Fibroblast of lung (primary cell): ENCODE measurements around the gene AMIGO3. TPM values are rescaled to one million over a fixed set of nuclear protein-coding genes. Genes with fewer than 3 reads are reported as not detected.

ENCODE experiments used
- DNase-seq, 2 donors: peaks; one replicate each; pipeline versions ENCODE4 v3.0.0 to v3.0.0-alpha.2; 2010; ENCODE audit warnings: low read depth in 2 of 2
- H2AFZ ChIP-seq: 2 replicates; pipeline ENCODE4 v1.5.1; 2012; ENCODE audit warnings: low read length, control low read depth, inconsistent platforms
- H3K27ac ChIP-seq: 2 replicates; pipeline ENCODE4 v1.5.1; 2011; ENCODE audit warnings: low read length, control low read depth; ENCODE audit not compliant: insufficient read depth
- H3K27me3 ChIP-seq: 2 replicates; pipeline ENCODE4 v1.5.1; 2011; ENCODE audit warnings: mild to moderate bottlenecking, low read length; ENCODE audit not compliant: control insufficient read depth, insufficient read depth
- H3K36me3 ChIP-seq: 2 replicates; pipeline ENCODE4 v1.5.1; 2011; ENCODE audit warnings: low read length; ENCODE audit not compliant: control insufficient read depth, insufficient read depth
- H3K4me1 ChIP-seq: 2 replicates; pipeline ENCODE4 v1.5.1; 2011; ENCODE audit warnings: low read length; ENCODE audit not compliant: control insufficient read depth, insufficient read depth; ENCODE audit errors: extremely low read depth
- H3K4me2 ChIP-seq: 2 replicates; pipeline ENCODE4 v1.5.1; 2011; ENCODE audit warnings: low read length, control low read depth; ENCODE audit not compliant: insufficient read depth; ENCODE audit errors: extremely low read depth
- H3K4me3 ChIP-seq, 4 experiments: fragments of 200-600 bp in 1 of 4; sonication (generic) in 1 of 4; replicated peaks in 1 of 4; 2 replicates each; pipeline ENCODE4 v1.5.1; 2011 to 2016; ENCODE audit warnings: low read length in 4 of 4, low read depth in 3 of 4, mild to moderate bottlenecking in 3 of 4, control low read depth in 2 of 4, inconsistent platforms in 1 of 4, mixed read lengths in 1 of 4; ENCODE audit not compliant: insufficient read depth in 1 of 4; ENCODE audit errors: control extremely low read depth in 1 of 4
- H3K79me2 ChIP-seq: 2 replicates; pipeline ENCODE4 v1.5.1; 2012; ENCODE audit warnings: mild to moderate bottlenecking, low read length, inconsistent platforms; ENCODE audit not compliant: control insufficient read depth, insufficient read depth
- H3K9ac ChIP-seq: 2 replicates; pipeline ENCODE4 v1.5.1; 2011; ENCODE audit warnings: mild to moderate bottlenecking, low read length, control low read depth; ENCODE audit not compliant: insufficient read depth
- H3K9me3 ChIP-seq: 2 replicates; pipeline ENCODE4 v1.5.1; 2012; ENCODE audit warnings: low read depth, low read length; ENCODE audit not compliant: control insufficient read depth, insufficient read depth
- H4K20me1 ChIP-seq: 2 replicates; pipeline ENCODE4 v1.5.1; 2011; ENCODE audit warnings: low read length; ENCODE audit not compliant: control insufficient read depth, insufficient read depth; ENCODE audit errors: extremely low read depth
- EZH2 ChIP-seq: IDR thresholded peaks from 2 replicates; pipeline ENCODE4 v1.5.1; 2012; ENCODE audit warnings: low read length, control low read depth, mild to moderate bottlenecking; ENCODE audit errors: missing control alignments
- polyA plus RNA-seq, 2 donors: library from polyadenylated mRNA; depleted of rRNA in 1 of 2; stranded (reverse) in 1 of 2; unstranded in 1 of 2; fragments of >200 nt; gene quantifications; 2 replicates each; pipeline ENCODE4 v1.2.1, GENCODE V29; 2011 to 2012; ENCODE audit warnings: missing spikeins in 1 of 2
- total RNA-seq: library from RNA; depleted of rRNA; stranded (reverse); fragments of >200 nt; gene quantifications from 2 replicates; pipeline ENCODE4 v1.2.1, GENCODE V29; 2014
- TF ChIP-seq, protein P1 (sequence below), 2 donors: IDR thresholded peaks in 1 of 2; conservative IDR thresholded peaks in 1 of 2; 1 replicate in 1 of 2; 2 replicates in 1 of 2; pipeline ENCODE4 v1.5.1; 2011 to 2012; ENCODE audit warnings: low read length in 2 of 2, control low read depth in 1 of 2, inconsistent platforms in 1 of 2, low read depth in 1 of 2, mild to moderate bottlenecking in 1 of 2

AMIGO3 gene
- total and polyA plus RNA-seq, 2 donors (not counting 1 experiment from before 2014, with no cell fraction given), result 0.33 TPM; not detected in 1

DNA sequence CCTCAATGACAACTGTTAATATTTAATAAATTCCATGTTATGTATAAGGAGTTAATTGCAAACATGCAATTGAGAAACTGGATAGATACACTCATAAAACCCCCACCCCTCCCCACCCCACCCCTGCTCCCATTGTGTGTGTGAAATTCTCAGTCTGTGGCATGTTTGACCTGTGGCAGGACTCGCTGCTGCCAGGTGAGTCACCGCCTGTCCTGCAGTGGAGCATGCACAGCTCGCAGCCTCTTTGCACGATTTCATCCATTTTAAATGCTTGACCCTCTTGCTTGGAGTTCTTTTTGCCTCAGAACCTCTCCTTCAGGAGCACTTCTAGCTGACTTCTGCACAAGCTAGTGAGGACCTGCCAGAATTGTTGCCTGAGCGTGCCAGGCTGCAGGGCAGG, 50.6 kb downstream of the AMIGO3 start:
- H2AFZ ChIP-seq, result no peak overlapping the region
- H3K9ac ChIP-seq, result no peak overlapping the region
- no peak overlapping the region for H3K4me3 ChIP-seq
- no peaks in the 10 kb centered on the region for H4K20me1 ChIP-seq
- no peak overlapping the region for H3K27ac ChIP-seq
- no peaks in the 10 kb centered on the region for H3K4me1 ChIP-seq
- no peak for TF ChIP-seq EZH2
- TF ChIP-seq, protein P1, sequence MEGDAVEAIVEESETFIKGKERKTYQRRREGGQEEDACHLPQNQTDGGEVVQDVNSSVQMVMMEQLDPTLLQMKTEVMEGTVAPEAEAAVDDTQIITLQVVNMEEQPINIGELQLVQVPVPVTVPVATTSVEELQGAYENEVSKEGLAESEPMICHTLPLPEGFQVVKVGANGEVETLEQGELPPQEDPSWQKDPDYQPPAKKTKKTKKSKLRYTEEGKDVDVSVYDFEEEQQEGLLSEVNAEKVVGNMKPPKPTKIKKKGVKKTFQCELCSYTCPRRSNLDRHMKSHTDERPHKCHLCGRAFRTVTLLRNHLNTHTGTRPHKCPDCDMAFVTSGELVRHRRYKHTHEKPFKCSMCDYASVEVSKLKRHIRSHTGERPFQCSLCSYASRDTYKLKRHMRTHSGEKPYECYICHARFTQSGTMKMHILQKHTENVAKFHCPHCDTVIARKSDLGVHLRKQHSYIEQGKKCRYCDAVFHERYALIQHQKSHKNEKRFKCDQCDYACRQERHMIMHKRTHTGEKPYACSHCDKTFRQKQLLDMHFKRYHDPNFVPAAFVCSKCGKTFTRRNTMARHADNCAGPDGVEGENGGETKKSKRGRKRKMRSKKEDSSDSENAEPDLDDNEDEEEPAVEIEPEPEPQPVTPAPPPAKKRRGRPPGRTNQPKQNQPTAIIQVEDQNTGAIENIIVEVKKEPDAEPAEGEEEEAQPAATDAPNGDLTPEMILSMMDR (conservative IDR thresholded peaks at IDR 0.05 in 1 of 2, IDR thresholded peaks at IDR 0.05 in 1 of 2; ENCODE audit: low read depth in 1 of 2, low read length in 2 of 2), result no peak
- peaks cover 4% of the 10 kb centered on the region for H3K27me3 ChIP-seq
- no peaks in the 10 kb centered on the region for H3K36me3 ChIP-seq
- DNase-seq, result peak in 1 of 2 donors; percentile 65
- H3K9me3 ChIP-seq, result no peaks in the 10 kb centered on the region
- H3K4me2 ChIP-seq, result no peak overlapping the region
- no peaks in the 10 kb centered on the region for H3K79me2 ChIP-seq

DNA sequence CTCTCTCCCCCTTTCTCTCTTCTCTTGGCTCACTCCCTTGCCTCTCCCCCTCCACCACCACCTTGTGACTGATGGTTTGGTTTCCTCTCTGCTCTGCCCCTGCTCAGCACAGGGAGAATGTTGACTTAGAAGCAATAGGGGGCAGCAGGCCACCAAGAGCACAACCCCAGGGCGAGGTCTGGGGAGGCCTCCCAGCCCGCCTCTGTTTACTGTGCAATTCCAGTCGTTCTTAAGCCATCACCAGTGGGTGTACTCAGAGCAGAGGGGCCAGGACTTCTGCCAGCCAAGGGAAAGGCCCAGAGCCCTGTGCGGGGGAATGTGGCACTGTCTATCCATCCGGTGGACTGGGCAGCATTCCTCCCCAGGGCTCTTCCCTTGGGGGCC, 51.1 kb downstream of the AMIGO3 start:
- Histone ChIP-seq H3K4me1 (no peaks in the 10 kb centered on the region), H3K9me3 (no peaks in the 10 kb centered on the region), H3K36me3 (no peaks in the 10 kb centered on the region), H4K20me1 (no peaks in the 10 kb centered on the region), H2AFZ (no peak overlapping the region), H3K79me2 (no peaks in the 10 kb centered on the region), H3K4me3 (no peak overlapping the region), H3K27me3 (peaks cover 6% of the 10 kb centered on the region), H3K27ac (no peak overlapping the region), H3K9ac (no peak overlapping the region), H3K4me2 (no peak overlapping the region)
- TF ChIP-seq, protein P1 (conservative IDR thresholded peaks at IDR 0.05 in 1 of 2, IDR thresholded peaks at IDR 0.05 in 1 of 2; ENCODE audit: low read depth in 1 of 2, low read length in 2 of 2), result no peak
- TF ChIP-seq EZH2, result no peak
- DNase-seq, result no peak

DNA sequence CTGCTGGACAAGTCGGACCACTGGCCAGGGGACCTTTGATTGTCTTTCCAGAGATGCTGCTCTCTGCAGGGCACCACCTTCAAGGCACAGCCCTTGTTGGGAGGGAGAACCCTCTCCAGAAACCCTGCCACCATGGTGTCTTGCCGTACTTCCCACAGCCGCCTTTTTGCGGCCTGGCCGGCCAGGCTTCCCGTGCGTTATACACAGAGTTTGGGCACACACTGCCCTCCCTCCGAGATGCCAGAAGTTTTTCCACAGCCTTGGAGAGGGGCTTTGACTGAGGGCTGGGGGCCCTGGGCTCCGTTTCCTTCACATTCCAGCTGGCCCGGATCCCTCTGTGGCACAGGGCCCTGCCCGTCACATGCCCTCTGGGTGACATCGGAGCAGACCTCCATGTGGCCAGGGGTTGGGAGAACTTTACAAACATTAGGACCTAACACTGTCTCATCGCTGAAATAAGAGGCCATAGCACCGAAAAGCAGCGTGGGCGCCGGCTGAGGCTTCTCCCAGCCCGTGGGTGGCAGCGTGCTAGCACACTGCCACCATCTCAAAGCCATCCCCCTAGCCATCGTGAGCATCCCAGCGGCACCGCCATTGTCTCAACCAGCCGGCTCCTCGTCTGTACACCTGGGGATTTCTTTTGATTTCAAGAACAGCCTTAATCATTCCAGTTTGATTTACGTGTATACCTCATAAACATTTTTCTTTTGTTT, 51.6 kb downstream of the AMIGO3 start:
- no peak for TF ChIP-seq EZH2
- TF ChIP-seq, protein P1 (conservative IDR thresholded peaks at IDR 0.05 in 1 of 2, IDR thresholded peaks at IDR 0.05 in 1 of 2; ENCODE audit: low read depth in 1 of 2, low read length in 2 of 2), result no peak
- no peak overlapping the region for H3K27ac ChIP-seq
- no peaks in the 10 kb centered on the region for H3K9me3 ChIP-seq
- no peak overlapping the region for H2AFZ ChIP-seq
- H4K20me1 ChIP-seq, result no peaks in the 10 kb centered on the region
- H3K4me2 ChIP-seq, result no peak overlapping the region
- no peak overlapping the region for H3K4me3 ChIP-seq
- H3K36me3 ChIP-seq, result no peaks in the 10 kb centered on the region
- no peaks in the 10 kb centered on the region for H3K4me1 ChIP-seq
- peaks cover 6% of the 10 kb centered on the region for H3K27me3 ChIP-seq
- DNase-seq, result no peak
- H3K79me2 ChIP-seq, result no peaks in the 10 kb centered on the region
- H3K9ac ChIP-seq, result no peak overlapping the region

Other genes starting within 250 kb of the AMIGO3 start
- 19.8 and 48.7 TPM in 2 replicates for gene DAG1, start 249.4 kb downstream of the AMIGO3 start, total RNA-seq
- 48.7 and 49.8 TPM in 2 replicates for gene DAG1, start 249.4 kb downstream of the AMIGO3 start, polyA plus RNA-seq
- gene BSN, start 165.2 kb downstream of the AMIGO3 start, total RNA-seq, result under 0.01 TPM in 2 replicates
- 0.01 TPM in 2 replicates for gene BSN, start 165.2 kb downstream of the AMIGO3 start, polyA plus RNA-seq
- gene APEH, start 45.3 kb downstream of the AMIGO3 start, total RNA-seq, result 110 and 137 TPM in 2 replicates
- gene APEH, start 45.3 kb downstream of the AMIGO3 start, polyA plus RNA-seq, result 52.6 and 75.7 TPM in 2 replicates
- 5.1 and 6.6 TPM in 2 replicates for gene MST1, start 30.2 kb downstream of the AMIGO3 start, total RNA-seq
- 3.5 and 4.0 TPM in 2 replicates for gene MST1, start 30.2 kb downstream of the AMIGO3 start, polyA plus RNA-seq
- gene RNF123, start 30.1 kb downstream of the AMIGO3 start, total RNA-seq, result 19.5 and 27.1 TPM in 2 replicates
- 16.5 and 21.8 TPM in 2 replicates for gene RNF123, start 30.1 kb downstream of the AMIGO3 start, polyA plus RNA-seq
- 13.6 and 14.4 TPM in 2 replicates for gene GMPPB, start 4.3 kb upstream of the AMIGO3 start, total RNA-seq
- 13.7 and 18.3 TPM in 2 replicates for gene GMPPB, start 4.3 kb upstream of the AMIGO3 start, polyA plus RNA-seq
- gene IP6K1, start 66.9 kb upstream of the AMIGO3 start, total RNA-seq, result 28.8 and 30.2 TPM in 2 replicates
- 38.8 and 45.4 TPM in 2 replicates for gene IP6K1, start 66.9 kb upstream of the AMIGO3 start, polyA plus RNA-seq
- gene CDHR4, start 80.2 kb upstream of the AMIGO3 start, total RNA-seq, result under 0.01 TPM in 1 of 2 replicates, not detected in the other
- not detected in 2 replicates for gene CDHR4, start 80.2 kb upstream of the AMIGO3 start, polyA plus RNA-seq
- 3.3 and 7.3 TPM in 2 replicates for gene INKA1, start 83.6 kb upstream of the AMIGO3 start, total RNA-seq
- gene INKA1, start 83.6 kb upstream of the AMIGO3 start, polyA plus RNA-seq, result 2.9 and 6.5 TPM in 2 replicates
- gene UBA7, start 94.3 kb upstream of the AMIGO3 start, total RNA-seq, result 50.1 and 57.1 TPM in 2 replicates
- 22.8 and 33.7 TPM in 2 replicates for gene UBA7, start 94.3 kb upstream of the AMIGO3 start, polyA plus RNA-seq
- 0.77 and 2.0 TPM in 2 replicates for gene TRAIP, start 136.9 kb upstream of the AMIGO3 start, total RNA-seq
- gene TRAIP, start 136.9 kb upstream of the AMIGO3 start, polyA plus RNA-seq, result 2.5 and 7.0 TPM in 2 replicates
- not detected in 2 replicates for gene CAMKV, start 150.2 kb upstream of the AMIGO3 start, total RNA-seq
- gene CAMKV, start 150.2 kb upstream of the AMIGO3 start, polyA plus RNA-seq, result 0.06 TPM in 1 of 2 replicates, not detected in the other
- gene MST1R, start 184.2 kb upstream of the AMIGO3 start, total RNA-seq, result 1.5 and 3.0 TPM in 2 replicates
- gene MST1R, start 184.2 kb upstream of the AMIGO3 start, polyA plus RNA-seq, result 0.52 and 1.2 TPM in 2 replicates
- gene MON1A, start 210.1 kb upstream of the AMIGO3 start, total RNA-seq, result 11.8 and 12.2 TPM in 2 replicates
- gene MON1A, start 210.1 kb upstream of the AMIGO3 start, polyA plus RNA-seq, result 6.7 and 9.3 TPM in 2 replicates
- gene RBM6, start 220.5 kb upstream of the AMIGO3 start, total RNA-seq, result 41.3 and 46.1 TPM in 2 replicates
- 36.3 and 40.1 TPM in 2 replicates for gene RBM6, start 220.5 kb upstream of the AMIGO3 start, polyA plus RNA-seq